Fibroblast of lung (primary cell): ENCODE results near the gene MAP2K2. TPM values are rescaled to one million over a fixed set of nuclear protein-coding genes. Genes with fewer than 3 reads are reported as not detected.

ENCODE experiments used
- DNase-seq, 2 donors: peaks; one replicate each; pipeline versions ENCODE4 v3.0.0 to v3.0.0-alpha.2; 2010; ENCODE audit warnings: low read depth in 2 of 2
- H2AFZ ChIP-seq: 2 replicates; pipeline ENCODE4 v1.5.1; 2012; ENCODE audit warnings: low read length, control low read depth, inconsistent platforms
- H3K27ac ChIP-seq: 2 replicates; pipeline ENCODE4 v1.5.1; 2011; ENCODE audit warnings: low read length, control low read depth; ENCODE audit not compliant: insufficient read depth
- H3K27me3 ChIP-seq: 2 replicates; pipeline ENCODE4 v1.5.1; 2011; ENCODE audit warnings: mild to moderate bottlenecking, low read length; ENCODE audit not compliant: control insufficient read depth, insufficient read depth
- H3K36me3 ChIP-seq: 2 replicates; pipeline ENCODE4 v1.5.1; 2011; ENCODE audit warnings: low read length; ENCODE audit not compliant: control insufficient read depth, insufficient read depth
- H3K4me1 ChIP-seq: 2 replicates; pipeline ENCODE4 v1.5.1; 2011; ENCODE audit warnings: low read length; ENCODE audit not compliant: control insufficient read depth, insufficient read depth; ENCODE audit errors: extremely low read depth
- H3K4me2 ChIP-seq: 2 replicates; pipeline ENCODE4 v1.5.1; 2011; ENCODE audit warnings: low read length, control low read depth; ENCODE audit not compliant: insufficient read depth; ENCODE audit errors: extremely low read depth
- H3K4me3 ChIP-seq, 4 experiments: fragments of 200-600 bp in 1 of 4; sonication (generic) in 1 of 4; replicated peaks in 1 of 4; 2 replicates each; pipeline ENCODE4 v1.5.1; 2011 to 2016; ENCODE audit warnings: low read length in 4 of 4, low read depth in 3 of 4, mild to moderate bottlenecking in 3 of 4, control low read depth in 2 of 4, inconsistent platforms in 1 of 4, mixed read lengths in 1 of 4; ENCODE audit not compliant: insufficient read depth in 1 of 4; ENCODE audit errors: control extremely low read depth in 1 of 4
- H3K79me2 ChIP-seq: 2 replicates; pipeline ENCODE4 v1.5.1; 2012; ENCODE audit warnings: mild to moderate bottlenecking, low read length, inconsistent platforms; ENCODE audit not compliant: control insufficient read depth, insufficient read depth
- H3K9ac ChIP-seq: 2 replicates; pipeline ENCODE4 v1.5.1; 2011; ENCODE audit warnings: mild to moderate bottlenecking, low read length, control low read depth; ENCODE audit not compliant: insufficient read depth
- H3K9me3 ChIP-seq: 2 replicates; pipeline ENCODE4 v1.5.1; 2012; ENCODE audit warnings: low read depth, low read length; ENCODE audit not compliant: control insufficient read depth, insufficient read depth
- H4K20me1 ChIP-seq: 2 replicates; pipeline ENCODE4 v1.5.1; 2011; ENCODE audit warnings: low read length; ENCODE audit not compliant: control insufficient read depth, insufficient read depth; ENCODE audit errors: extremely low read depth
- CTCF ChIP-seq, 2 donors: IDR thresholded peaks in 1 of 2; conservative IDR thresholded peaks in 1 of 2; 1 replicate in 1 of 2; 2 replicates in 1 of 2; pipeline ENCODE4 v1.5.1; 2011 to 2012; ENCODE audit warnings: low read length in 2 of 2, control low read depth in 1 of 2, inconsistent platforms in 1 of 2, low read depth in 1 of 2, mild to moderate bottlenecking in 1 of 2
- EZH2 ChIP-seq: IDR thresholded peaks from 2 replicates; pipeline ENCODE4 v1.5.1; 2012; ENCODE audit warnings: low read length, control low read depth, mild to moderate bottlenecking; ENCODE audit errors: missing control alignments
- polyA plus RNA-seq, 2 donors: library from polyadenylated mRNA; depleted of rRNA in 1 of 2; stranded (reverse) in 1 of 2; unstranded in 1 of 2; fragments of >200 nt; gene quantifications; 2 replicates each; pipeline ENCODE4 v1.2.1, GENCODE V29; 2011 to 2012; ENCODE audit warnings: missing spikeins in 1 of 2
- total RNA-seq: library from RNA; depleted of rRNA; stranded (reverse); fragments of >200 nt; gene quantifications from 2 replicates; pipeline ENCODE4 v1.2.1, GENCODE V29; 2014

Gene MAP2K2
- total and polyA plus RNA-seq, 2 donors (not counting 1 experiment from before 2014, with no cell fraction given), result 61.6 to 159 TPM

GRCh38 chr19:4088975-4089374 lies 34.9 kb downstream of the MAP2K2 start:
- H3K36me3 ChIP-seq, result peaks cover 6% of the 10 kb centered on the region
- TF ChIP-seq EZH2 (no peak), CTCF (conservative IDR thresholded peaks at IDR 0.05 in 1 of 2, IDR thresholded peaks at IDR 0.05 in 1 of 2; ENCODE audit: low read depth in 1 of 2, low read length in 2 of 2) (no peak)
- no peak overlapping the region for H3K4me3 ChIP-seq
- H3K4me2 ChIP-seq, result no peak overlapping the region
- H3K27me3 ChIP-seq, result no peaks in the 10 kb centered on the region
- no peak for DNase-seq
- H3K9ac ChIP-seq, result no peak overlapping the region
- H3K4me1 ChIP-seq, result no peaks in the 10 kb centered on the region
- H2AFZ ChIP-seq, result no peak overlapping the region
- H3K9me3 ChIP-seq, result no peaks in the 10 kb centered on the region
- H3K27ac ChIP-seq, result no peak overlapping the region
- H4K20me1 ChIP-seq, result no peaks in the 10 kb centered on the region
- no peaks in the 10 kb centered on the region for H3K79me2 ChIP-seq

GRCh38 chr19:4087787-4088679 lies 35.9 kb downstream of the MAP2K2 start:
- H3K27ac ChIP-seq, result no peak overlapping the region
- no peaks in the 10 kb centered on the region for H3K9me3 ChIP-seq
- no peak overlapping the region for H2AFZ ChIP-seq
- H3K4me1 ChIP-seq, result no peaks in the 10 kb centered on the region
- TF ChIP-seq EZH2 (no peak), CTCF (conservative IDR thresholded peaks at IDR 0.05 in 1 of 2, IDR thresholded peaks at IDR 0.05 in 1 of 2; ENCODE audit: low read depth in 1 of 2, low read length in 2 of 2) (no peak)
- DNase-seq, result no peak
- no peak overlapping the region for H3K9ac ChIP-seq
- no peaks in the 10 kb centered on the region for H3K27me3 ChIP-seq
- no peaks in the 10 kb centered on the region for H3K79me2 ChIP-seq
- H3K36me3 ChIP-seq, result peaks cover 6% of the 10 kb centered on the region
- H3K4me3 ChIP-seq, result no peak overlapping the region
- H3K4me2 ChIP-seq, result no peak overlapping the region
- no peaks in the 10 kb centered on the region for H4K20me1 ChIP-seq

- H3K4me2 ChIP-seq, result no peak overlapping the region
- H2AFZ ChIP-seq, result no peak overlapping the region
- no peak overlapping the region for H3K9ac ChIP-seq
- H3K27me3 ChIP-seq, result no peaks in the 10 kb centered on the region
- TF ChIP-seq EZH2 (no peak), CTCF (conservative IDR thresholded peaks at IDR 0.05 in 1 of 2, IDR thresholded peaks at IDR 0.05 in 1 of 2; ENCODE audit: low read depth in 1 of 2, low read length in 2 of 2) (no peak)
- DNase-seq, result no peak
- peaks cover 2% of the 10 kb centered on the region for H3K36me3 ChIP-seq
- H3K4me1 ChIP-seq, result no peaks in the 10 kb centered on the region
- H3K27ac ChIP-seq, result no peak overlapping the region
- H3K9me3 ChIP-seq, result no peaks in the 10 kb centered on the region
- H3K79me2 ChIP-seq, result no peaks in the 10 kb centered on the region
- no peak overlapping the region for H3K4me3 ChIP-seq
- no peaks in the 10 kb centered on the region for H4K20me1 ChIP-seq
These were observed 37.5 kb downstream of the MAP2K2 start for GRCh38 chr19:4086411-4086867.
